IMR-90 (cell line): ENCODE measurements around the gene PRR29. TPM values are rescaled to one million over a fixed set of nuclear protein-coding genes. Genes with fewer than 3 reads are reported as not detected.

Experiments used
- ATAC-seq: fragments of 200-7000 bp; cut with Tn5 transposase; 2 replicates; pipeline ENCODE4 v1.9.1; 2020; ENCODE audit warnings: low read depth, mild to moderate bottlenecking, moderate library complexity
- BruUV-seq: library from RNA; stranded (reverse); fragments of 400-500 nt; replicated peaks from 2 replicates; lab custom pipeline; 2021; lab: Mats Ljungman, UMichigan
- CTCF ChIA-PET: fragments of 300-600 bp; formaldehyde crosslinking; extraction: SDS; loops from one replicate; lab custom pipeline; 2021; ENCODE audit warnings: antibody characterized with exemption; lab: Yijun Ruan, JAX
- POLR2A ChIA-PET: fragments of 300-600 bp; sonication (Branson Sonifier 250); formaldehyde crosslinking; loops from one replicate; lab custom pipeline; 2022; ENCODE audit warnings: antibody characterized with exemption; ENCODE audit not compliant: unreplicated experiment; lab: Charles Lee
- DNase-seq: peaks from one replicate; pipeline ENCODE4 v3.0.0; 2013
- H2AFZ ChIP-seq: replicated peaks from 2 replicates; pipeline ENCODE3; 2013; ENCODE audit warnings: low read length, mild to moderate bottlenecking; ENCODE audit not compliant: poor library complexity
- H2AK5ac ChIP-seq: 2 replicates; pipeline ENCODE4 v1.6.1; 2013; ENCODE audit warnings: low read depth, low read length, inconsistent platforms
- H2AK9ac ChIP-seq: replicated peaks from 2 replicates; pipeline ENCODE3; 2013; ENCODE audit warnings: mild to moderate bottlenecking, low read depth, low read length, moderate library complexity; ENCODE audit not compliant: poor library complexity
- H2BK120ac ChIP-seq: 2 replicates; pipeline ENCODE4 v1.6.1; 2013; ENCODE audit warnings: low read depth, low read length, inconsistent platforms
- H2BK15ac ChIP-seq: 3 replicates; pipeline ENCODE4 v1.6.1; 2013; ENCODE audit warnings: low read depth, low read length, inconsistent platforms
- H2BK20ac ChIP-seq: 2 replicates; pipeline ENCODE4 v1.6.1; 2013; ENCODE audit warnings: low read depth, mild to moderate bottlenecking, inconsistent platforms, low read length, moderate library complexity
- H2BK5ac ChIP-seq: 2 replicates; pipeline ENCODE4 v1.6.1; 2013; ENCODE audit warnings: mild to moderate bottlenecking, low read depth, low read length, inconsistent platforms; ENCODE audit not compliant: poor library complexity, severe bottlenecking
- H3K14ac ChIP-seq: replicated peaks from 2 replicates; pipeline ENCODE4 v1.6.1; 2013; ENCODE audit warnings: low read depth, low read length, inconsistent platforms
- H3K18ac ChIP-seq: 2 replicates; pipeline ENCODE4 v1.6.1; 2013; ENCODE audit warnings: low read depth, low read length, control low read depth
- H3K23ac ChIP-seq: 2 replicates; pipeline ENCODE4 v1.6.1; 2013; ENCODE audit warnings: low read depth, low read length, inconsistent platforms
- H3K27ac ChIP-seq: 2 replicates; pipeline ENCODE4 v1.5.1; 2013; ENCODE audit warnings: mild to moderate bottlenecking, control low read depth, low read length; ENCODE audit not compliant: insufficient read depth
- H3K27me3 ChIP-seq: 2 replicates; pipeline ENCODE4 v1.6.1; 2013; ENCODE audit warnings: low read length; ENCODE audit not compliant: control insufficient read depth, insufficient read depth
- H3K36me3 ChIP-seq: 2 replicates; pipeline ENCODE4 v1.6.1; 2013; ENCODE audit warnings: low read length, mixed read lengths; ENCODE audit not compliant: control insufficient read depth, insufficient read depth
- H3K4ac ChIP-seq: 2 replicates; pipeline ENCODE4 v1.6.1; 2013; ENCODE audit warnings: low read depth, low read length, inconsistent platforms
- H3K4me1 ChIP-seq: 2 replicates; pipeline ENCODE4 v1.6.1; 2013; ENCODE audit warnings: low read length, mixed read lengths; ENCODE audit not compliant: control insufficient read depth, insufficient read depth
- H3K4me2 ChIP-seq: 2 replicates; pipeline ENCODE4 v1.6.1; 2013; ENCODE audit warnings: low read depth, mild to moderate bottlenecking, control low read depth, low read length, moderate library complexity
- H3K4me3 ChIP-seq: 2 replicates; pipeline ENCODE4 v1.5.1; 2013; ENCODE audit warnings: low read depth, mild to moderate bottlenecking, control low read depth, low read length, moderate library complexity; ENCODE audit not compliant: insufficient read depth
- H3K56ac ChIP-seq: 2 replicates; pipeline ENCODE4 v1.6.1; 2013; ENCODE audit warnings: low read length, inconsistent platforms; ENCODE audit not compliant: insufficient read depth; ENCODE audit errors: extremely low read depth
- H3K79me1 ChIP-seq, 2 experiments: 2 replicates each; pipeline ENCODE4 v1.6.1; 2013; ENCODE audit warnings: low read length in 2 of 2, inconsistent platforms in 1 of 2, low read depth in 1 of 2
- H3K9ac ChIP-seq: 2 replicates; pipeline ENCODE4 v1.6.1; 2013; ENCODE audit warnings: low read depth, low read length, control low read depth
- H3K9me1 ChIP-seq: 2 replicates; pipeline ENCODE4 v1.6.1; 2013; ENCODE audit warnings: low read length, inconsistent platforms; ENCODE audit not compliant: insufficient read depth
- H3K9me3 ChIP-seq: 2 replicates; pipeline ENCODE4 v1.6.1; 2013; ENCODE audit warnings: low read length; ENCODE audit not compliant: control insufficient read depth, insufficient read depth
- H4K20me1 ChIP-seq: 2 replicates; pipeline ENCODE4 v1.6.1; 2013; ENCODE audit warnings: low read length, inconsistent platforms; ENCODE audit not compliant: insufficient read depth
- H4K5ac ChIP-seq: 2 replicates; pipeline ENCODE4 v1.6.1; 2013; ENCODE audit warnings: mild to moderate bottlenecking, low read depth, low read length, control low read depth
- H4K8ac ChIP-seq, 2 experiments: 2 replicates each; pipeline ENCODE4 v1.6.1; 2013; ENCODE audit warnings: low read depth in 2 of 2, low read length in 2 of 2, control low read depth in 1 of 2, inconsistent platforms in 1 of 2
- H4K91ac ChIP-seq: 2 replicates; pipeline ENCODE4 v1.6.1; 2013; ENCODE audit warnings: low read depth, low read length, inconsistent platforms; ENCODE audit not compliant: insufficient read depth
- CEBPB ChIP-seq: IDR thresholded peaks from 2 replicates; pipeline ENCODE4 v1.6.1; 2012; ENCODE audit warnings: low read depth, low read length, improper control_type of control experiment
- CHD1 ChIP-seq: IDR thresholded peaks from 2 replicates; pipeline ENCODE4 v1.6.1; 2012; ENCODE audit warnings: low read depth, low read length, improper control_type of control experiment
- FOS ChIP-seq: fragments of 150-350 bp; IDR thresholded peaks from 2 replicates; pipeline ENCODE4 v1.6.1; 2016; ENCODE audit warnings: low read depth, low read length
- MAFK ChIP-seq: IDR thresholded peaks from 2 replicates; pipeline ENCODE4 v1.6.1; 2012; ENCODE audit warnings: low read depth, low read length, improper control_type of control experiment
- WGBS, 2 experiments: methylation state at CpG; one replicate each; pipeline versions ENCODE4 v1.1.5 to v1.1.7; 2013; ENCODE audit warnings: missing lambda C conversion rate in 2 of 2; ENCODE audit not compliant: insufficient read length in 1 of 2; ENCODE audit errors: extremely low coverage in 2 of 2; 5-methylcytosine and 5-hydroxymethylcytosine counted together
- dilution Hi-C: fragments of 300-500 bp; cut with HindIII; formaldehyde crosslinking; loops from one replicate; pipeline ENCODE4 v1.14.3; 2018; ENCODE audit warnings: low sequenced_read_pairs; ENCODE audit not compliant: unreplicated experiment
- in situ Hi-C: fragments of 300-500 bp; cut with MboI; formaldehyde crosslinking; loops from 3 replicates; pipeline ENCODE4 v1.14.3; 2019; ENCODE audit warnings: low sequenced_read_pairs, inconsistent platforms, mixed read lengths
- intact Hi-C: fragments of 100-400 bp; cut with micrococcal nuclease; formaldehyde crosslinking; loops from 2 replicates; pipeline ENCODE4 v1.10.0; 2022
- polyA plus RNA-seq, 3 experiments: library from polyadenylated mRNA; depleted of rRNA; stranded (reverse); fragments of >200 nt; gene quantifications; 2 replicates each; pipeline ENCODE4 v1.2.3, GENCODE V29; 2012; ENCODE audit warnings: low replicate concordance in 1 of 3
- total RNA-seq: library from RNA; depleted of rRNA; stranded (reverse); fragments of >200 nt; gene quantifications from 2 replicates; pipeline ENCODE4 v1.2.3, GENCODE V29; 2012

Gene PRR29
- total and polyA plus RNA-seq, 2 of the 4 experiments (the other 2 are of a cell fraction) = under 0.01 to 0.17 TPM

DNA sequence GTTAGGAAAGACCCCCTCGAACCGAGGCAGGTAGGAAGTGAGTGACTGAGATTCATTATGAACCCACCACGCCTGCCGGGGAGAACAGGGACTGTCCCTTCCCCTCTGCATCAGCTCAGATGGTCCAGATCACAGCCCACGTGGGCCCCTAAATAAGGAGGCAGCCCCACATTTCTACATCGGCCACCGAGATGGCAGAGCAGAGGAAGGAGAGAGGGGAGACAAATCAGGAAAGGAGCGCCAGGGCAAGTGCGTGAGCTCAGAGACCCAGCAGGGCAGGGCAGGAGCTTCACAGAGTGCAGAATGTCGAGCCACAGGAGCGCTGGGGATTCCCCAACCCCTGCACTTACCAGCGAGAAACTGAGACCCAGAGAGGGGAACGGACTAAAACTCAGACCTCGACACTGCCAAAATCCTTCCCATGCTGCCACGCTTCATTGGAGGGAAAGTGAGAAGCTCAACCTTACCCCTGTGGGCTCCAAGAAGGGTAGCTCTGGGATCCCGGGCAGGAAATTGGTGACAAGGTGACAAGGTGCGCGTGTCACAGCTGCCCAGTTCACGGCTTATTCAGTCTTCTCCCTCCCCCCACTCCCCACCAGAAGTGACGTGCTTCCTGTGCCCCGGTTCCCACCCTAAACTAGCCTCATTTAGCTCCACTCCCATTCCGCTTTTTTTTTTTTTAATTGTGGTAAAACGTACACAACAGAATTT, 22.1 kb downstream of the PRR29 start, which contains the start of gene ICAM2:
Gene ICAM2, minus strand, starts transcription at position 578 of the 711 bp plus-strand sequence. CDS start 13,942 bp downstream, outside the sequence.
- Histone ChIP-seq H3K9me1 (no peaks in the 10 kb centered on the region), H2BK120ac (no peak within 1 kb of the TSS), H3K4me3 (no peak within 1 kb of the TSS), H3K4ac (no peak within 1 kb of the TSS), H3K56ac (no peak within 1 kb of the TSS), H3K79me1 (no peaks in the 10 kb centered on the region), H2BK15ac (no peak within 1 kb of the TSS), H3K9ac (no peak within 1 kb of the TSS), H4K5ac (no peak within 1 kb of the TSS), H4K91ac (no peak within 1 kb of the TSS), H3K4me2 (peak within 1 kb of the TSS; percentile 30; the same call in 1 of the 2 replicates), H3K4me1 (no peaks in the 10 kb centered on the region), H3K9me3 (no peaks in the 10 kb centered on the region), H2AK9ac (no peak within 1 kb of the TSS), H4K8ac (no peak within 1 kb of the TSS), H3K27me3 (peaks cover 10% of the 10 kb centered on the region), H3K23ac (no peak within 1 kb of the TSS), H2BK20ac (no peak within 1 kb of the TSS), H3K27ac (no peak within 1 kb of the TSS), H3K14ac (no peak within 1 kb of the TSS), H3K36me3 (no peaks in the 10 kb centered on the region), H4K20me1 (no peaks in the 10 kb centered on the region), H2AFZ (peak within 1 kb of the TSS; percentile 84), H3K18ac (no peak within 1 kb of the TSS), H2AK5ac (no peak within 1 kb of the TSS), H2BK5ac (no peak within 1 kb of the TSS)
- CTCF ChIA-PET = interaction anchor here (1.4 to 1.8 kb wide), 2 partner anchors 8 to 101 kb away, joined by 6 read pairs; no protein-coding TSS in a partner anchor
- DNase-seq (no peak), ATAC-seq (no peak)
- 67% methylated on average over 2 of the region's 23 CpGs; no CpG with 5 or more reads in 1 of the 2 experiments for WGBS, 2 experiments
- dilution Hi-C loops = no loop called here
- no TSS peak for BruUV-seq
- in situ Hi-C loops = loop anchor here (10.0 kb wide), 2 partner anchors 105 to 265 kb away; partner anchors contain the start of genes CSHL1 and GH1
- TF ChIP-seq FOS = no peak
- TF ChIP-seq CHD1 = no peak
- TF ChIP-seq MAFK = no peak
- TF ChIP-seq CEBPB = no peak
- POLR2A ChIA-PET = no interaction called here
- intact Hi-C loops = no loop called here
